HG03378 (cell line): ENCODE results near the gene SPATS1.
"Not testable (repeated sequence)": the region's sequence is repeated elsewhere in the genome, so short reads cannot be mapped to it uniquely, and the experiment has no call there.

ENCODE experiments used
- ATAC-seq: cut with Tn5 transposase; IDR thresholded peaks from one replicate; pipeline ENCODE4 v1.9.1; 2021; ENCODE audit warnings: mild to moderate bottlenecking, moderate library complexity; ENCODE audit not compliant: unreplicated experiment

The SPATS1 gene

GRCh38 chr6:44339763-44340625 lies 2.5 kb upstream of the SPATS1 start:
- ATAC-seq, result no peak

GRCh38 chr6:44341095-44341890 lies 1.2 kb upstream of the SPATS1 start:
- no peak for ATAC-seq

GRCh38 chr6:44342052-44342451 lies 398 bp upstream of the SPATS1 start:
- ATAC-seq, result no peak

- ATAC-seq, result not testable (repeated sequence)
Measured at GRCh38 chr6:44346818-44347217, 4.4 kb downstream of the SPATS1 start.

GRCh38 chr6:44349904-44350649 lies 7.6 kb downstream of the SPATS1 start:
- no peak for ATAC-seq

- not testable (repeated sequence) for ATAC-seq
Measured at GRCh38 chr6:44350650-44350994, 8.2 kb downstream of the SPATS1 start.

GRCh38 chr6:44352259-44352658 lies 9.8 kb downstream of the SPATS1 start:
- no peak for ATAC-seq

- no peak for ATAC-seq
Measured at GRCh38 chr6:44353336-44353735, 10.9 kb downstream of the SPATS1 start.

- no peak for ATAC-seq
Measured at GRCh38 chr6:44355640-44356039, 13.2 kb downstream of the SPATS1 start.

GRCh38 chr6:44356487-44356886 lies 14.0 kb downstream of the SPATS1 start:
- ATAC-seq, result no peak

GRCh38 chr6:44359973-44360372 lies 17.5 kb downstream of the SPATS1 start:
- ATAC-seq, result no peak

- no peak for ATAC-seq
Measured at GRCh38 chr6:44361947-44362346, 19.5 kb downstream of the SPATS1 start.

- ATAC-seq, result no peak
Measured at GRCh38 chr6:44363377-44363926, 21.0 kb downstream of the SPATS1 start.

GRCh38 chr6:44366781-44367180 lies 24.3 kb downstream of the SPATS1 start:
- ATAC-seq, result no peak

GRCh38 chr6:44367681-44368080 lies 25.2 kb downstream of the SPATS1 start:
- no peak for ATAC-seq

GRCh38 chr6:44373051-44373450 lies 30.6 kb downstream of the SPATS1 start:
- no peak for ATAC-seq

GRCh38 chr6:44373787-44374186 lies 31.3 kb downstream of the SPATS1 start:
- ATAC-seq, result no peak

GRCh38 chr6:44375071-44375470 lies 32.6 kb downstream of the SPATS1 start:
- no peak for ATAC-seq

GRCh38 chr6:44377484-44377883 lies 35.0 kb downstream of the SPATS1 start:
- ATAC-seq, result no peak

GRCh38 chr6:44377971-44378370 lies 35.5 kb downstream of the SPATS1 start:
- no peak for ATAC-seq

GRCh38 chr6:44381739-44382138 lies 39.3 kb downstream of the SPATS1 start:
- no peak for ATAC-seq
